CD4-positive, alpha-beta T cell treated with Interleukin-17A for 1 hour (primary cell): ENCODE results near the gene FRMD4B.
"Not testable (repeated sequence)": the region's sequence is repeated elsewhere in the genome, so short reads cannot be mapped to it uniquely, and the experiment has no call there.

ENCODE experiments used
- DNase-seq: peaks from one replicate; pipeline ENCODE4 v3.0.0-alpha.2; 2020

The FRMD4B gene

DNA sequence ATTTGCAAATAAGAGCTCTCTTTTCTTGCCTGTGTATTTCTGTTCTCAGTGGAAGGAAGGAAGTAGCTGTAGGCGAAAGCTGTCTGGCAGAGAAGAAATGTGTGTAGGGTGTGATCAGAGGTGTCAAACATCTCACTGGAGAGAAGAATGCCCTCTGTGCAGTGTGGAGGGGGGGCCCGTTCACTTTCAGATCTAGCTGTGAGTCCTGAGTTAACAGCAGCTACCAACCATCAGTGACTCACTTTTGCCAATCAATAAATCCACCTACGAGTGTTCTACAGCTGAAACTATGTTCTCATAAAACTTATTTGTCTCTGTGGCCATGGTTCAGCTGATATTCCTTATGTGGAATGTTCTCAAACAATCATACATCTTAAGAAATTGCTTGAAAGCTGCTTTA lies 103.7 kb downstream of the FRMD4B start:
- DNase-seq = peak; percentile 62

DNA sequence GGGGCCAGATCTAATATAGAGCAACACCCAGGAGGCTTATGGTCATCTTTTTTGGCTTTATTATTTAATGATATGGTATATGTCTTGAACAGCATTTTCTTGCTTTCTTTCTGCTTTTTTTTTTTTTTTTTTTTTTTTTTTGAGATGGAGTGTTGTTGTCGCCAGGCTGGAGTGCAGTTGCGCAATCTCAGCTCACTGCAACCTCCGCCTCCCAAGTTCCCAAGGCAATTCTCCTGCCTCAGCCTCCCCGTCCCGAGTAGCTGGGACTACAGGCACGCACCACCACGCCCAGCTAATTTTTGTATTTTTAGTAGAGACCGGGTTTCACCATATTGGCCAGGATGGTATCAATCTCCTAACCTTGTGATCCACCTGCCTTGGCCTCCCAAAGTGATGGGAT lies 108.5 kb downstream of the FRMD4B start:
- not testable (repeated sequence) for DNase-seq

DNA sequence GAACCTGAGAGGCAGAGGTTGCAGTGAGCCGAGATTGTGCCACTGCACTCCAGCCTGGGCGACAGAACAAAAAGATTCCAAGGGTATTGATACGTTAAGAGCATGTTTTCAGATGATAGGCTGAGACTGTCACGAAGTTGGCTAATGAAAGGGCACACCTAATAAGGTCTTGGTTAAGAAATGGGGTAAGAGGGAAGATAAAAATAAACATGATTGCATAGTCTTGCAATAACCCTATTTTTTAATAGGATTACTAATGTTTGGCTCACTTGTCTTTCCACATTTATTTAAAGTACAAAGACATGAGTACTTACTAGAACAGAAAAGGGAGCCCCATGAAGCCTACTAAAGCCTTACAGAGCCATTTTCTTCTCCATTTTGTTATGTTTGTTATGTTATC lies 109.0 kb downstream of the FRMD4B start:
- DNase-seq = no peak

DNA sequence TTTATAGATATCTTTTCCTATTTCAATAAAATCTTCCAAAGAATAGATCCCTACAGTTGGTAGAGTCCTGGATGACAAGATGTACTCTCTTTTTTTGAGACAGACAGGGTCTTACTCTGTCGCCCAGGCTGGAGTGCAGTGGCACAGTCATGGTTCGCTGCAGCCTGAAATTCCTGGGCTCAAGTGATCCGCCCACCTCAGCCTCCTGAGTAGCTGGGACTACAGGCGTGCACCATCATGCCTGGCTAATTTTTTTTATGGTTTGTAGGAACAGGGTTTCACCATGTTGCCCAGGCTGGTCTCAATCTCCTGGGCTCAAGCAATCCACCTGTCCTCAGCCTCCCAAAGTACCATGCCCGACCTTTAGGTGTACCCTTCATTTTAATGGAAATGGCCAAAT lies 109.7 kb downstream of the FRMD4B start:
- DNase-seq = not testable (repeated sequence)

DNA sequence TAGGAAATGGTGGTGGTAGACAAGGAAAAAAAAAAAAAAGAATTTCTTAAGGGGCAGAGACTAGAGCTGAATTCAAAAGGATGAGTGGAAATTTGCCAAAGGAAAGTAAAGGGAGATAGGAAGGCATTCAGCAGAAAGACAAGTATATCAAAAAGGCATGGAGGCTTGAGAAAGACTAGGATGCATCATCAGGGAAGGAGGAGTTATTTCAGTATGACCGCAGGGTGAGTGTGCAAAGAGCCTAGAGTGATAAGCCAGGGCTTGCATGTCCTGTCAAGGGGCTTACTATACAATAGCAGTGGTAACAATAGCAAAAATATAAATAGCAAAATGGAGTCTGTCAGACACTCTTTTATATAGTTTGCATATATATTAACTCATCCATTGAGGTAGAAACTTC lies 112.0 kb downstream of the FRMD4B start:
- no peak for DNase-seq

DNA sequence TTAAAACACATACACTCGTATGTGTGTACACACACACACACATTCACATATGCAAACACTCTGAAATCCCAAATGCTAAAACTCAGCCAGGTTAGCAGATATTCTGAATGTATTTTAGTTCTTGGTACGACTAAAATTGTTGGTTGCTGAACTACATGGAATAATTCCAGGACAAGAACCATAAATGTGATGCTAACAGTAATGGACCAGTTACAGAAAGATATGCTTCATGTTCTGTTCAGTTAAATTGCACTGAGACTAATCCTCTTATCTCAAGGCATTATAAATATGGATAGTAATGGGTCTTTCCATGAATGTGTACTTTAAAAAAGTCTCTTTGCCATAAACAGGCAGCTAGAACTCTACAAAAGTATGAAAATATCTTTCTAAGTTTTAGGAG lies 113.3 kb downstream of the FRMD4B start:
- DNase-seq = no peak

DNA sequence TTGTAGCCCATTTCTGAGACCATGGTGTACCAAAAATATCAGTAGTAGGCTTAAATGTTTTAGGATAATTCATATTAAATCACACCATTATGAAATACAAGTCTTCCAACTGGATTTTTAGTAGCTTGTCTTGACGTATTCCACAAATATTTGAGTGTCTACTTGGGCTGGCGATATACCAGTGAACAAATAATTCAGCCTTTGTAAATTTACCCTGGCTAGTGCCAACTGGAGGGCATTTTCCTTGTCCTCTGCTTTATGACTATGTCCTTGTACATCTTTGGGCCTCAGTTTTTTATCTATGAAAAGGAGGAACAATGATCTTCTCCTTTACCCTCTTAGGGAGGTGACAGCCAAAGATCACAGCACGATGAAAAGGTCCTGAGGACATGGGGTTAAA lies 114.8 kb downstream of the FRMD4B start:
- DNase-seq = no peak

DNA sequence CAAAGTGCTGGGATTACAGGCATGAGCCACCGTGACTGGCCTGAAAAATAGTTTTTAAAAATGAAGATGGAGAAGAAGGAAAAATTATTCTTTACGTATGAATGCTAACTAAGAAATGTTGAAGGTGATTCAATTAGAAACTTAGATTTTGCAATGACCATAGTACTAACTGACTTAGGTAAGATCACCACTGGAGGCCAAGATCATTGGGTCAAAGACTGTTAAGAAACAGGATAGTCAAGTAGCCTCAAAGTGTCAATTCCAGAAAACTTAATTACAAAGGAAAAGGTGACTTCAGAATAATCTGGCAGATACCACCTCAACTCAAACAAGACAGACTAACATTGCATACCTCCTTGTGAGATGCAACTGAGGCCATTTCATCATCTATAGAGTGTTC lies 119.3 kb downstream of the FRMD4B start:
- DNase-seq = no peak

DNA sequence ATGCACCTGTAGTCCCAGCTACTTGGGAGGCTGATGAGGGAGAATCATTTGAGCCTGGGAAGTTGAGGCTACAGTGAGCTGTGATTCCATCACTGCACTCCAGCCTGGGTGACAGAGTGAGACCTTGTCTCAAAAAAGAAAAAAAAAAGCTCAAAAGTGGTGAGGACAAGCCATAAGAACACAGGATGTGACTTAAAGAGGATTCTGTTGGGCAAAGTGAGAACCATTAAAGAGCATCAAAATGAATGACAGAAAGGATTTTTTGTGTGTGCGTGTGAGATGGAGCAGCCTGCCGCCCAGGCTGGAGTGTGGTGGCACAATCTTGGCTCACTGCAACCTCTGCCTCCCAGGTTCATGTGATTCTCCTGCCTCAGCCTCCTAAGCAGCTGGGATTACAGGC lies 119.8 kb downstream of the FRMD4B start:
- not testable (repeated sequence) for DNase-seq

DNA sequence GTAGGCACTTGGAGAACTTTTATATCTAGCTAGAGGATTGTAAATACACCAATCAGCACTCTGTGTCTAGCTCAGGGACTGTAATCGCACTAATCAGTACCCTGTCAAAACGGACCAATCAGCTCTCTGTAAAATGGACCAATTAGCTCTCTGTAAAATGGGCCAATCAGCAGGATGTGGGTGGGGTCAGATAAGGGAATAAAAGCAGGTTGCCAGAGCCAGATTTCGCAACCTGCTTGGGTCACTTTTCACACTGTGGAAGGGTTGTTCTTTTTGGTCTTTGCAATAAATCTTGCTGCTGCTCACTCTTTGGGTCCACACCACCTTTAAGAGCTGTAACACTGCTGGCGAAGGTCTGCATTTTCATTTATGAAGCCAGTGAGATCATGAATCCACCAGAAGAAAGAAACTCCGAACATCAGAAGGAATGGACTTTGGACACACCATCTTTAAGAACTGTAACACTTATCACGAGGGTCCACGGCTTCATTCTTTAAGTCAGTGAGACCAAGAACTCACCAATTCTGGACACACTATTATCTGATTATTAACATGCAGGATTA lies 125.0 kb downstream of the FRMD4B start:
- not testable (repeated sequence) for DNase-seq

DNA sequence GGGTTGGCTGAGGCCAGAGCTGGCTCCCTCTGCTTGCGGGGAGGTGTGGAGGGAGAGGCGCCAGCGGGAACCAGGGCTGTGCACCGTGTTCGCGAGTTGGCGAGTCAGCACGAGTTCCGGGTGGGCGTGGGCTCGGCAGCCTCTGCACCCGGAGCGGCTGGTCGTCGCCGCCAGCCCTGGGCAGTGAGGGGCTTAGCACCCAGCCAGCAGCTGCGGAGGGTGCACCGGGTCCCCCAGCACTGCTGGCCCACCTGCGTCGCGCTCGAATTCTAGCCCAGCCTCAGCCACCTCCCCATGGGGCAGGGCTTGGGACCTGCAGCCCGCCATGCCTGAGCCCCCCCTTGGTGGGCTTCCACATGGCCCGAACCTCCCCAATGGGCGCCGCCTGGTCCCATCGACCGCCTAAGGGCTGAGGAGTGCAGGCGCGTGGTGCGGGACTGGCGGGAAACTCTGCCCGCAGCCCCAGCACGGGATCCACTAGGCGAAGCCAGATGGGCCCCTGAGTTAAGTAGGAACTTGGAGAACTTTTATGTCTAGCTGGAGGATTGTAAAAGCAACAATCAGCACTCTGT lies 125.6 kb downstream of the FRMD4B start:
- no peak for DNase-seq

DNA sequence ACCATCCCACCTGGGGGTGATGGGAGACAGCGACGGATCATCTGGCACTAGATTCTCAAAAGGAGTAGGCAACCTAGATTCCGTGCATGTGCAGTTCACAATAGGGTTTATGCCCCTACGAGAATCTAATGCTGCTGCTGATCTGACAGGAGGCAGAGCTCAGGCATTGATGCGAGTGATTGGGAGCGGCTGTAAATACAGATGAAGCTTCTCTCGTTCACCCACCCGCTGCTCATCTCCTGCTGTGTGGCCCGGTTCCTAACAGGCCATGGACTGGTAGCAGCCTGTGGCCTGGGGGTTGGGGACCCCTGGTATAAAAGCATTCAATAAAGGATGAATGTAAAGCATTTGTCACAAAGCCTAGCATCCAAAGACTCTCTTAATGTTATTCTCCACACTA lies 126.8 kb downstream of the FRMD4B start:
- no peak for DNase-seq

DNA sequence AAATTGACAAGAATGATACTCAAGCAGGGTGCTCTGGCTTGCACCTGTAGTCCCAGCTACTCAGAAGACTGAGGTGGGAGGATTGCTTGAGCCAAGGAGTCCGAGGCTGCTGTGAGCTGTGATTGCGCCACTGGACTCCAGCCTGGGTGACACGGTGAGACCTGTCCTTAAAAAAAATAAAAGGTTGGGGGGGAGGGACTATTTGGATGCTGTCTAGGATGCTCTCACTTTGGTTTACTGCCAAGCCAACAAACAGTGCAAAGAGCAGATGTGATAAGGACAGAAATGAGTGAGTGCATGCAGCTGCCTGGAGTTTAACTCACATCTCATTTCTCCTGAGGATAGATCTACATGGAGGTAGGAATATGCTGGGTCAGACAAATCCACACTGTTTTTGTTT lies 130.0 kb downstream of the FRMD4B start:
- no peak for DNase-seq

DNA sequence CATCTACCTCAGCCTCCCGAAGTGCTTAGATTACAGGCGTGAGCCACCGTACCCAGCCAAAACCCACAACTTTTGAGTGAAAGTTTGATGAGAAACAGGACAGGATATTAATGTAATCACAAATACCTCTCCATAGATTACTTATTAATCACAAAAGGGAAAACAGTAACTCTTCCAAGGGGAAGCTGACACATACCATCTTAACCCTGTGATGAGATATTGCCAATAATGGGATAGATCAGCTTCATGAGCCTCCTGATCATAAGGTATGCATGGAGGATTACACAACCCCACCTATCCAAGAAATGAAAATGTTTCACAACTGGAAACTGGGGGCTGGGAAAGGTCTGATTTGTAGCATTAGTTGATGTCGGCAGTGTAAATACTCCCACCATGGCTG lies 131.5 kb downstream of the FRMD4B start:
- DNase-seq = no peak

DNA sequence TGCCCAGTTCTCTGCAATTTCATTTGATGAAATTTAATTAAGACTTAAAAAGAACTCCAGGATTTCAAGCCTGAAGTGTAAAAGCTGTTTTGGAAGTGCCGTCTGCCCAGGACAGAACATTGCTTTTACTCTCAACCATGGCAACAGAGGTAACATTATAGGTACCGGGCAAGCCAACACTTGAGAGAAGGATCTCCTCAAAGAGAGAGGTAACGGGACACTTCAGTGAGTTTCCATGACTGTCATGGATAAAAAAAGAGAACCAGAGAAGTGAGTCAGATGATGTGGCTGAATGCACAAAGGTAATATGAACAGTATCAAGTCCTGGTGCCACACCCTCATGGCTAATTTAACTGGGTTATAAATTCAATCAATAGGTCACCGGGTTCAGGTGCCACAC lies 133.3 kb downstream of the FRMD4B start:
- DNase-seq = no peak

DNA sequence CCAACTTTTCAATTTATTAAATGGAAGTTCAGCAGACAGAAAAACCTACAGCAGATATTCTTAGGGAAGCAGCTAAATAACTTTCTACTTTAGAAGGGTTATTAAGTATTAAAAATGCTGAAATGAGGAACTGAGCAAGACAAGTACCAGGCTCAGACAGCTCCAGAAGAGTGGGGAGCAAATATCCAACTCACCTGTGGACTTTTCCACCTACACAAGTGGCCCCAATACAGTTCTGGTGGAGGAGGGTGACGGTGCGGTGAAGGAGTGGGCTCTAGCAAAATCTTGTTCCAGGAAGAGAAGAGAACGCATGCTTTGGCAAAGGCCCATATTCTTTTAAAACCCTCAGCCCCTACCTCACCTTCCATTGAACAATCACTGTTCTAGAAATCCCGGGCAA lies 133.7 kb downstream of the FRMD4B start:
- DNase-seq = no peak

DNA sequence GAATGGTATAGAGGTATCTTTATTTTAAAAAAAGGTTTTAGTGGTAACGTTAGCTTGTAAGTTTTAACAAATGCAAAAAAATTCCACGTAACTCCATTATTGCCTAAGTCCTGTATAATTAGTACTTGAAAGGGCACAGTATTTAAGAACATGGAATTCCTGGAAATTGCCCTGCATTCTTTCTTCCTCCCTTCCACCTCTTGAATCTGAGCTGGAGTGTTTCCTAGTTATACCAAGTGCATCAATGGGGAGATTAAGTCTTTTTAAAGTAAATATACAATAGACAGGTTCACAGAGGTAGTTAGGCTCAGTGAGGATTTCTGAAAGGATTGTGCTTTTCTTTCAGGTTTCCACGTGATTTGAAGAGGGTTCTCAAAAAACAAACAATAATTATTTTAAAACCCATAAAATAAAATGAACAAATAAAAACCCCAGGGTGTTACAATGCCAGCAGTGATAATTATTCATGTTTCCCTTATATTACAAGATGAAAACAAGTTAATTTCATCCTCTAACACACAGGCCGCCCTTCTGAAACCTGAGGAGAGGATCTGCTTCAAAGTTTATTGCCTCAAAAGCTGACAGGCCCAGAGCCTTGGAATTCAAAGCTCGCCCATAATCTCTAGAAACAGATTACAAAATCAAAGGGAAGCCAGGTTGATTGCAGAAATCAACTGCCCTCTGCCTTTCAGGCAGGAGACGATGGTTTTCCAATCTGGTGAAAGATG lies 134.6 kb downstream of the FRMD4B start:
- no peak for DNase-seq

DNA sequence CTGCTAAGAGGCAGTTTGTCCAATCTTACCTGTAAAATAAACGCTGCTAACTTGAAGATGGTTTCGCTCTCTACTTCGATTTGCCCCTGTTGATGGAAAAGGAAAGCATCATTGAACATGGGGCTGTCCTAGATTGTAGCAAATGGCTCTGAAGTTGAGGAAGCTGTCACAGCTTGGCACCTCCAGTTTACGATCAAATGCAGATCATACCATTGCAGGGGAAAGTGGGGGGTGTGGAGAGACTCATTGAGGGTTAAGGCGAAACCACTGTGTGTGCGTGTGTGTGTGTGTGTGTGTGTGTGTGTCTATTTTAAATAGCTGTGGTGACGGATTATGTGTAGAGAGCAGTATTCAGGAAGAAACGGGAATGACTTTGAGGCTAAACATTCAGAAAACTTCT lies 135.9 kb downstream of the FRMD4B start:
- peak; percentile 66 for DNase-seq

DNA sequence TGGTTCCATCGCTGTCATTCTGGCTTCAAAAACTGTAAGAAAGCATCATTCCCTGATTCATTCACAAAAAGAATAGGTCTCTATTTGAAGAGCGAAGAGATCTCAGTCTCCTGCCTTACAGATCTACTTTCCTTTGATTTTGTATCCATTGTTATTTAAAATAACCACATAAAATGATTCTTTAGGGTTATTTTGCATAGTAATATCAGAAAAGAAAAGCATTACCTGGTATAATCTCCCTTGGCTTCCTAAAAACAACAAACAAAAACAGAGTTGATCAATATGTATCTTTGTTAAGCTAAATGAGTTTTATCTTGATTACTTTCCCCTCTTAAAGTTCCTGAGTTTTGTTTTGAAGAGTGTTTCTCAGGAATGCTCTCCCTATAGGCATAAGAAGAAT lies 136.9 kb downstream of the FRMD4B start:
- no peak for DNase-seq

DNA sequence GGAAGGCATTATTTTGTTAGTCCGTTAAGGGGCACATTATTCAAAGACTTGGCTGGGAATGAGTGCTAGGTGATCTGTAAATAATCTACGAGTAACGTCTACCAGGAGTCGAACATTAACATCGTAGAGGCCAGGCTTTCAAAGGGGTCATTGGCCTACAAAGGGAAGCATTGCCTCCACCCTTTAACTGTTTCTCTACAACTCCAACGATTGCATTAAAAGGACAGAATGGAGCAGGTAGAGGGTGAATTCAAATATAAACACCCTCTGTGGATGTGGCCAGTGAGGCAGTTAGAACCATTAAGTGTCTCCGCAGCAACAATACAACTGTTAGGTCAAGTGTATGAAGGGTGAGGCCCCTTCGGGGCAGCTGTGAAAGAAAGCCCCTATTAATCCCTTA lies 137.5 kb downstream of the FRMD4B start:
- no peak for DNase-seq

DNA sequence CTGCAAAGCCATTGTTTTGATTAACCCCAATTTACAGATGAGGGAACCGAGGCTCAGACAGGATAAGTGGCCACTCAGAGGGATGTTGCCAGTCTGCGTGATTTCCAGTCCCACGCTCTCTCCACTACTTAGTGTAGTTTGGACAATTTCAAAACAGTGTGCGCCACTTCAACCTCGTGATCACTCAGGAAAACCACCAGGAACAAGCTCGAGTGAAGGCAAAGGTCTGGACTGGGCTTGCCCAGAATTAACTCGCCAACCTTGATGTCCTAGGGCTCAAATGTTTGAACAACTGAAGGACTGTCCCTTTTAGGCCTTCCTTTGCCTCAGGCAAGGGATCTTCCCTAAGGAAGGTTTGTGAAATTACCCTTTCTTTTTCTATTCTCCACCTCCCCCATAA lies 139.3 kb downstream of the FRMD4B start:
- no peak for DNase-seq

DNA sequence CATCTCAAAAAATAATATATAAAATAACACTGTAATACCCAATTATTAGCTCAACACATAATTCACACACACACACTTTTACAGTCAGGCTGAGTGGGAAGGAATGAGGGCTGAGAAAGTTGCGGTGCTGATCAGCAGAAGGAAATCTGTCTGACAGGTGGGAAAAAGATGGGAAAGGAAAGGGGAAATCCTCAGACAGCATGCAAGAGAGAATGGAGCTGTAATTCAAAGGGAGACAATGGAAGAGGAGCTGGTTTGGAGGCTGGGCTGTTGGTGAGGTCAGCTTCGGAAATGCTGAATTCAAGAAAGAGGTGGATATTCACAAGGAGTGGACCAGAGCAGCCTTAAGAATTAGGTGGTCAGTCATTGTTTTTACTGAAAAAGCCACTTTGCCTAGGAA lies 141.8 kb downstream of the FRMD4B start:
- no peak for DNase-seq

DNA sequence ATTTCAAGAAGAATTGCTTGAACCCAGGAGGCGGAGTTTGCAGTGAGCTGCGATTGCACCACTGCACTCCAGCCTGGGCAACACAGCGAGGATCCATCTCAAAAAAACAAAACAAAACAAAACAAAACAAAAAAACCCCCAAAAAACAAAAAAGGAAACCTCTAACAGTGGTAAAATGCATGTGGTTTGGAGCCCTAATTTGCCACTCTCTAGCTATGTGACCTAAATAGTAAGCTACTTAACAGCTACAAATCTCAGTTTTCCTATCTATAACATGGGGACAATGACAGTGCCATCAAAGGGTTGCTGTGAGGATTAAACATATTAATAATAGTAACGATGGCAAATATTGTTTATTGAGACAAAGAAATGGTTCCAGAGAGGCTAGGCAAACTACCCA lies 144.1 kb downstream of the FRMD4B start:
- peak; percentile 8 for DNase-seq

DNA sequence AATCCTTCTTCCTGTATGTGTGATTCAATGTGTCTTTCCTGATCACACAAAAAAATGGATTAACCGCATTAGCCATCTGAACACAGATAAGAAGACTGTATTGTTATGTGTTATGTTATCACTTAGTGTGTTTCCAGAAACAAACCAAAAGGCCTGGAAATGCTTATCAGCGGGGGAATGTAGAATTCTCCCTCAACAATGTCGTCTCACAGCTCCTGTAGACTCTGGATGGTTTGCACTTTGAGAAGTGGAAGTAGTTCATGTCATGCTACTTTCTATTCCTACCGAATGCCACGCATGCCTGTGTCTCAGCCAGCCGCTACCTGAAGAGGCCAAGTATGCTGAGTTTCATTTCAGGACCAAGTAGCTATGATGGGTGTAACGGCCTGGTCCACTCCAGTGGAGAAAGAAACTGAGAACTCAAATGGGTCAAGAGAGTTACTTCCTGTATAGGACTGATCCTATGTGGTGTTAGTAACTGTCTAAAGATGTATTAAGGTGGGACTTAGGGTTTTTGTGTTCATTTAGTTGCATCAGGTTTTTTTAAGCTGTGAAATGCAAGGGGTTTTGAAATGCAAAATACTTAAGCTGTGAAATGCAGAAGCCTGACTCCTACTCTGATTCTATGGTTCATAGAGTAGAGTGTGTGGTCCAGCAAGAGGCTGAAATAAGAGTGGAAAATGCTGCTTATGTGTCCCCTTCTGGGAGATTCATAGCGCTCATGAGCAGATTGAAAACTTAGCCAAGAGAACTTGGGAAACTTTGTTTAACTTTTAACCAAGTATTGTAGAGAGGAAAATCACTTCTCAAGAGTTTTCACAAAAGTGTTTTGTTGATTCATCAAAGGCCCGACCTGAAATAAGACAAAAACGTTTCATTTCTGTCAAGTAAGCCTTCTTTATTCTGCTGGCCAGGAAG lies 145.0 kb downstream of the FRMD4B start:
- no peak for DNase-seq
